B cell (primary cell): ENCODE measurements around the gene FUT7. TPM values are rescaled to one million over a fixed set of nuclear protein-coding genes. Genes with fewer than 3 reads are reported as not detected.

Source experiments
- ATAC-seq: fragments of 200-7000 bp; cut with Tn5 transposase; one replicate; pipeline ENCODE4 v1.10.0; 2021; ENCODE audit warnings: low read depth, mild to moderate bottlenecking, moderate number of reproducible peaks, moderate library complexity
- CTCF ChIA-PET: fragments of 350-600 bp; sonication (Branson Sonifier 250); formaldehyde crosslinking; loops from one replicate; lab custom pipeline; 2021; ENCODE audit warnings: antibody characterized with exemption, inconsistent platforms; lab: Charles Lee
- POLR2A ChIA-PET: fragments of 350-600 bp; sonication (Branson Sonifier 250); formaldehyde crosslinking; loops from one replicate; lab custom pipeline; 2021; ENCODE audit warnings: antibody characterized with exemption; lab: Charles Lee
- DNase-seq: peaks from one replicate; pipeline ENCODE4 v3.0.0; 2013
- H2AFZ ChIP-seq: 2 replicates; pipeline ENCODE4 v1.6.1; 2012; ENCODE audit warnings: mild to moderate bottlenecking, low read depth, low read length; ENCODE audit not compliant: insufficient read depth, poor library complexity, severe bottlenecking
- H3K27ac ChIP-seq, 2 donors: 1 replicate in 1 of 2; 2 replicates in 1 of 2; pipeline ENCODE4 v1.5.1; 2012 to 2013; ENCODE audit warnings: low read length in 2 of 2, mild to moderate bottlenecking in 2 of 2, moderate library complexity in 1 of 2
- H3K27me3 ChIP-seq, 4 experiments: fragments of 200-600 bp in 1 of 4; sonication (generic) in 1 of 4; replicated peaks in 1 of 4; 1 replicate in 2 of 4; 2 replicates in 2 of 4; pipeline versions ENCODE4 v1.6.1 to v1.7.0; 2013 to 2016; ENCODE audit warnings: low read length in 3 of 4, mild to moderate bottlenecking in 2 of 4, mixed read lengths in 1 of 4, moderate library complexity in 1 of 4; ENCODE audit not compliant: insufficient read depth in 4 of 4, control insufficient read depth in 3 of 4; ENCODE audit errors: control extremely low read depth in 1 of 4
- H3K36me3 ChIP-seq, 2 experiments: replicated peaks in 1 of 2; 1 replicate in 1 of 2; 2 replicates in 1 of 2; pipeline versions ENCODE4 v1.6.1 to v1.7.1; 2013; ENCODE audit warnings: low read length in 1 of 2; ENCODE audit not compliant: insufficient read depth in 2 of 2, control insufficient read depth in 1 of 2; ENCODE audit errors: control extremely low read depth in 1 of 2, extremely low read depth in 1 of 2
- H3K4me1 ChIP-seq, 2 donors: fragments of 200-600 bp in 1 of 2; sonication (generic) in 1 of 2; 1 replicate in 1 of 2; 2 replicates in 1 of 2; pipeline versions ENCODE4 v1.5.1 to v1.6.1; 2013 to 2017; ENCODE audit warnings: low read length in 2 of 2; ENCODE audit not compliant: control insufficient read depth in 2 of 2, insufficient read depth in 2 of 2
- H3K4me2 ChIP-seq: replicated peaks from 2 replicates; pipeline ENCODE3; 2012; ENCODE audit warnings: mild to moderate bottlenecking, low read depth, low read length; ENCODE audit not compliant: poor library complexity, severe bottlenecking
- H3K4me3 ChIP-seq, 5 experiments: fragments of 200-600 bp in 1 of 5; sonication (generic) in 1 of 5; 1 replicate in 3 of 5; 2 replicates in 2 of 5; pipeline versions ENCODE4 v1.5.1 to v1.7.0; 2011 to 2016; ENCODE audit warnings: low read length in 4 of 5, mild to moderate bottlenecking in 4 of 5, low read depth in 2 of 5, control low read depth in 1 of 5, moderate library complexity in 1 of 5; ENCODE audit not compliant: insufficient read depth in 1 of 5; ENCODE audit errors: control extremely low read depth in 1 of 5, extremely low read depth in 1 of 5
- H3K79me2 ChIP-seq: fragments of 200-600 bp; sonication (generic); one replicate; pipeline ENCODE4 v1.6.0; 2016; ENCODE audit warnings: low read length; ENCODE audit not compliant: control insufficient read depth, insufficient read depth
- H3K9ac ChIP-seq: fragments of 200-600 bp; sonication (generic); 2 replicates; pipeline ENCODE4 v1.6.1; 2017; ENCODE audit warnings: mild to moderate bottlenecking, low read length, moderate library complexity
- H3K9me3 ChIP-seq, 3 donors: one replicate each; pipeline versions ENCODE4 v1.6.1 to v1.7.1; 2013; ENCODE audit warnings: low read length in 2 of 3; ENCODE audit not compliant: control insufficient read depth in 2 of 3, insufficient read depth in 1 of 3; ENCODE audit errors: control extremely low read depth in 1 of 3
- H4K20me1 ChIP-seq: 2 replicates; pipeline ENCODE4 v1.6.0; 2012; ENCODE audit warnings: mild to moderate bottlenecking, low read length; ENCODE audit not compliant: insufficient read depth, control insufficient read depth, poor library complexity, severe bottlenecking
- H3K27ac Mint-ChIP-seq: one replicate; pipeline ENCODE4 v1.8.0; 2021; ENCODE audit warnings: mixed read lengths
- H3K27me3 Mint-ChIP-seq: one replicate; pipeline ENCODE4 v1.8.0; 2021; ENCODE audit warnings: mixed read lengths
- H3K4me1 Mint-ChIP-seq: one replicate; pipeline ENCODE4 v1.8.0; 2021; ENCODE audit warnings: mixed read lengths
- H3K4me3 Mint-ChIP-seq: one replicate; pipeline ENCODE4 v1.8.0; 2021; ENCODE audit warnings: mixed read lengths
- H3K9me3 Mint-ChIP-seq: one replicate; pipeline ENCODE4 v1.8.0; 2022; ENCODE audit warnings: mixed read lengths; ENCODE audit not compliant: insufficient read depth
- EZH2 ChIP-seq: IDR thresholded peaks from 2 replicates; pipeline ENCODE4 v1.6.1; 2012; ENCODE audit warnings: borderline replicate concordance, low read depth, mild to moderate bottlenecking, moderate library complexity, low read length; ENCODE audit not compliant: insufficient read depth, poor library complexity, severe bottlenecking
- WGBS: methylation state at CpG from one replicate; pipeline ENCODE4 v1.1.5; 2013; ENCODE audit warnings: missing lambda C conversion rate; ENCODE audit not compliant: insufficient coverage; 5-methylcytosine and 5-hydroxymethylcytosine counted together
- intact Hi-C: fragments of 100-400 bp; cut with micrococcal nuclease; formaldehyde crosslinking; loops from one replicate; pipeline ENCODE4 v1.10.0; 2022
- polyA plus RNA-seq: library from polyadenylated mRNA; depleted of rRNA; stranded (reverse); fragments of >200 nt; gene quantifications from 2 replicates; pipeline ENCODE4 v1.2.3, GENCODE V29; 2012
- total RNA-seq, 2 donors: library from RNA; stranded (reverse); fragments of 120-200 nt in 1 of 2; gene quantifications; 1 replicate in 1 of 2; 2 replicates in 1 of 2; pipeline versions ENCODE4 v1.2.3 to v1.2.4, GENCODE V29; 2013 to 2022
- TF ChIP-seq, protein P1 (sequence below): fragments of 200-600 bp; IDR thresholded peaks from one replicate; pipeline ENCODE4 v1.8.0; 2022; ENCODE audit warnings: antibody characterized with exemption, mild to moderate bottlenecking

FUT7 gene
- total and polyA plus RNA-seq, 2 donors (not counting 1 experiment from before 2014, with no cell fraction given) = 7.3 to 8.2 TPM

DNA sequence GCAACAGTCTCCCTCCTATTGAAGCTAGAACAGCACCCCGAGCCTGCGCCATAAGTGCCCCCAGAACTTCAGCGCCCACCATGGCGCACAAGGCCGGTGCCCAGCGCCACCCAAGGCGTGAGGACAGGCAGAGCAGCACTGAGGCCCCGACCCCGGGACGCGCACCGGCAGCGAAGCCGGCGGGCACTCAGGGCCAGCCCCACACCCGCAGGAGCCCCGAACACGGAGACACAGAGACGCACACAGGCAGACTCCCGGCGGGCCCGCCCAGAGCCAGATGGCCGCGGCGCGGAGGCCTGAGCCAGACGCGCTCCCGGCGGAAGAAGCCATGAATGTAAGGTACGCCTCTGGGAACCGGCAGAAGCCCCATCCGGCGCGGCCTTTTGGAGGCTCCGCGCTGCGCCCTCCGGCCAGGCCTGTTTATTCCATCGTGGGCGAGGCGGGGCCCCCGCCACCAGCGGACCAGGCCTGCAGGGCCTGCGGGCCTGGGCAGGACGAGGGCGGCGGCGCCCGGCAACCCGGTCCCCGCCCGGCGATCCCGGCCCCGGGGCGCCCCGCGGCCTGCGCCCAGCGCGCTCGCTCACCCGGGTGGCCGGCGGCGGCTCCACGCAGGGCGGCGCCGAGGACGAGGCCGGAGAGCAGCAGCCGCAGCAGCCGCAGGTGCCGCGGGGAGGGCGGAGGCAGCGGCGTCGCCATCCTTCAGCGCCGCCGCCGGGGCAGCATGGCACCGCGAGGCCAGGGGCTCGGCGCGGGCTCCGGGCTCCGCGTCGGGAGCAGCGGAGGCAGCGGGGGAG lies 13.6 kb upstream of the FUT7 start:
- Histone ChIP-seq H3K9ac (peak overlapping the region; percentile 39), H3K4me1 (peaks cover 24 to 42% of the 10 kb centered on the region in 2 donors), H3K27ac (no peak overlapping the region), H4K20me1 (peaks cover 5% of the 10 kb centered on the region), H3K27me3 (peaks cover 0 to 79% (median 48%) of the 10 kb centered on the region in 4 experiments), H3K4me3 (peak overlapping the region in 3 of 5 experiments; percentile 18 to 46 (median 23)), H2AFZ (peak overlapping the region; percentile 28), H3K9me3 (peaks cover 0 to 41% (median 0%) of the 10 kb centered on the region in 3 donors), H3K4me2 (peak overlapping the region; percentile 85), H3K36me3 (no peaks in the 10 kb centered on the region), H3K79me2 (no peaks in the 10 kb centered on the region)
- H3K4me1 Mint-ChIP-seq = peaks cover 10% of the 10 kb centered on the region
- WGBS = 3% methylated on average over 96 of the region's 96 CpGs
- H3K4me3 Mint-ChIP-seq = peak overlapping the region; percentile 19
- ChIA-PET CTCF (interaction anchor here (1.0 to 3.2 kb wide), 9 partner anchors 9 to 23 kb away, joined by 4 to 61 read pairs (median 10); partner anchors contain the start of gene ABCA2), POLR2A (interaction anchor here (0.5 kb wide), 1 partner anchor 25 kb away, joined by 3 read pairs; the partner anchor contains the start of gene SAPCD2)
- intact Hi-C loops = loop anchor here (1.0 to 2.0 kb wide), 2 partner anchors 22 to 191 kb away; no protein-coding TSS in a partner anchor
- ATAC-seq (no peak), DNase-seq (peak; percentile 56)
- H3K9me3 Mint-ChIP-seq = no peaks in the 10 kb centered on the region
- no peak overlapping the region for H3K27ac Mint-ChIP-seq
- TF ChIP-seq, protein P1, sequence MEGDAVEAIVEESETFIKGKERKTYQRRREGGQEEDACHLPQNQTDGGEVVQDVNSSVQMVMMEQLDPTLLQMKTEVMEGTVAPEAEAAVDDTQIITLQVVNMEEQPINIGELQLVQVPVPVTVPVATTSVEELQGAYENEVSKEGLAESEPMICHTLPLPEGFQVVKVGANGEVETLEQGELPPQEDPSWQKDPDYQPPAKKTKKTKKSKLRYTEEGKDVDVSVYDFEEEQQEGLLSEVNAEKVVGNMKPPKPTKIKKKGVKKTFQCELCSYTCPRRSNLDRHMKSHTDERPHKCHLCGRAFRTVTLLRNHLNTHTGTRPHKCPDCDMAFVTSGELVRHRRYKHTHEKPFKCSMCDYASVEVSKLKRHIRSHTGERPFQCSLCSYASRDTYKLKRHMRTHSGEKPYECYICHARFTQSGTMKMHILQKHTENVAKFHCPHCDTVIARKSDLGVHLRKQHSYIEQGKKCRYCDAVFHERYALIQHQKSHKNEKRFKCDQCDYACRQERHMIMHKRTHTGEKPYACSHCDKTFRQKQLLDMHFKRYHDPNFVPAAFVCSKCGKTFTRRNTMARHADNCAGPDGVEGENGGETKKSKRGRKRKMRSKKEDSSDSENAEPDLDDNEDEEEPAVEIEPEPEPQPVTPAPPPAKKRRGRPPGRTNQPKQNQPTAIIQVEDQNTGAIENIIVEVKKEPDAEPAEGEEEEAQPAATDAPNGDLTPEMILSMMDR = no peak
- peak; percentile 94 for TF ChIP-seq EZH2
- peaks cover 17% of the 10 kb centered on the region for H3K27me3 Mint-ChIP-seq
